ENCODE data around the gene CEBPA. TPM values are rescaled to one million over a fixed set of nuclear protein-coding genes. Genes with fewer than 3 reads are reported as not detected.

The CEBPA gene
- 0.14 and 0.30 TPM in 2 replicates for total RNA-seq

DNA sequence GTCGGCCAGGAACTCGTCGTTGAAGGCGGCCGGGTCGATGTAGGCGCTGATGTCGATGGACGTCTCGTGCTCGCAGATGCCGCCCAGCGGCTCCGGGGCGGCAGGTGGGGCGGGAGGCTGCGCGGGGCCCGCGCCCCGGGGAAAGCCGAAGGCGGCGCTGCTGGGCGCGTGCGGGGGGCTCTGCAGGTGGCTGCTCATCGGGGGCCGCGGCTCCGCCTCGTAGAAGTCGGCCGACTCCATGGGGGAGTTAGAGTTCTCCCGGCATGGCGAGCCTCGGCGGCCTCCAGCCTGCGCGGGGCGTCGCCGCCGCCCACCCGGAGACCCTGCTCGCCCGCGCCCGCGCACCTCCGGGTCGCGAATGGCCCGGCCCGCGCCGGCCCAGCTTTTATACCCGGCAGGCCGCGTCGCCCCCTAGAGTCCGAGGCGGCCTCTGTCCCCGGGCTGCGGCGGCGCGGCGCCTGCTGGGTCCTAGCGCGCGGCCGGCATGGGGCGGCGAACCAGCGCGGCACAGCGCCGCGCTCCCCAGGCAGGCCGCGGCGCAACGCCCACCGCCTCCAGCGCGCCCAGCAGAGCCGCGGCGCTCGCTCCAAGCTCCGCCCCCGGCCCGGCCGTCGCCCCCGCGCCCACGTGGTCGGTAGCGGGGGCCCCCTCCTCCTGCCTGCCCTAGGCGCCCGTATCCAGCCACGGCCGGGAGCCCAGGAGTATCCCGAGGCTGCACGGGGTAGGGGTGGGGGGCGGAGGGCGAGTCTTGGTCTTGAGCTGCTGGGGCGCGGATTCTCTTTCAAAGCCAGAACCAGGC lies at the start of gene CEBPA:
Gene CEBPA (minus strand): TSS at position 360 of the 799 bp plus-strand sequence. CDS start 120 bp downstream, at position 240.

Other genes starting within 250 kb of the CEBPA start
- 3.6 and 8.3 TPM in 2 replicates for gene RHPN2, start 237.6 kb downstream of the CEBPA start, total RNA-seq
- gene GPATCH1, start 221.4 kb downstream of the CEBPA start, total RNA-seq: 4.5 and 6.6 TPM in 2 replicates
- gene WDR88, start 170.4 kb downstream of the CEBPA start, total RNA-seq: not detected in 2 replicates
- gene LRP3, start 108.2 kb downstream of the CEBPA start, total RNA-seq: 24.6 and 40.9 TPM in 2 replicates
- not detected in 2 replicates for gene SLC7A10, start 76.7 kb downstream of the CEBPA start, total RNA-seq
- 31.8 and 41.0 TPM in 2 replicates for gene CEBPG, start 71.2 kb upstream of the CEBPA start, total RNA-seq
- gene PEPD, start 219.3 kb upstream of the CEBPA start, total RNA-seq: 48.4 and 49.0 TPM in 2 replicates

Measured in smooth muscle cell of the umbilical artery (primary cell).